CD14-positive monocyte (primary cell): ENCODE results near the gene RDH13. TPM values are rescaled to one million over a fixed set of nuclear protein-coding genes. Genes with fewer than 3 reads are reported as not detected.
A peak's percentile ranks its signal among the peaks of the same experiment; 100 is the strongest.

Experiments used
- DNase-seq, 3 donors: peaks; one replicate each; pipeline ENCODE4 v3.0.0-alpha.2; 2011 to 2022
- H2AFZ ChIP-seq: 2 replicates; pipeline ENCODE4 v1.6.0; 2012; ENCODE audit warnings: mild to moderate bottlenecking, low read depth, low read length, inconsistent platforms; ENCODE audit not compliant: insufficient read depth, poor library complexity, severe bottlenecking
- H3K27ac ChIP-seq, 2 donors: 1 replicate in 1 of 2; 2 replicates in 1 of 2; pipeline ENCODE4 v1.5.1; 2012 to 2013; ENCODE audit warnings: low read length in 2 of 2, control low read depth in 1 of 2, inconsistent platforms in 1 of 2, low read depth in 1 of 2, mild to moderate bottlenecking in 1 of 2
- H3K27me3 ChIP-seq, 2 donors: one replicate each; pipeline versions ENCODE4 v1.6.0 to v1.6.1; 2011 to 2013; ENCODE audit warnings: low read length in 2 of 2; ENCODE audit not compliant: control insufficient read depth in 2 of 2, insufficient read depth in 2 of 2
- H3K36me3 ChIP-seq, 2 donors: replicated peaks in 1 of 2; 1 replicate in 1 of 2; 2 replicates in 1 of 2; pipeline versions ENCODE4 v1.5.1 to v1.6.1; 2012 to 2013; ENCODE audit warnings: low read length in 2 of 2, control low read depth in 1 of 2, inconsistent platforms in 1 of 2, mild to moderate bottlenecking in 1 of 2; ENCODE audit not compliant: insufficient read depth in 2 of 2, control insufficient read depth in 1 of 2
- H3K4me1 ChIP-seq, 2 donors: 1 replicate in 1 of 2; 2 replicates in 1 of 2; pipeline versions ENCODE4 v1.5.1 to v1.6.1; 2012 to 2013; ENCODE audit warnings: low read length in 2 of 2, control low read depth in 1 of 2, inconsistent platforms in 1 of 2, mild to moderate bottlenecking in 1 of 2, moderate library complexity in 1 of 2; ENCODE audit not compliant: insufficient read depth in 2 of 2, control insufficient read depth in 1 of 2
- H3K4me2 ChIP-seq: replicated peaks from 2 replicates; pipeline ENCODE3; 2012; ENCODE audit warnings: low read length, moderate library complexity, mild to moderate bottlenecking; ENCODE audit not compliant: poor library complexity, severe bottlenecking; ENCODE audit errors: extremely low read depth
- H3K4me3 ChIP-seq, 3 experiments: fragments of 200-600 bp in 1 of 3; sonication (generic) in 1 of 3; replicated peaks in 1 of 3; 1 replicate in 2 of 3; 2 replicates in 1 of 3; pipeline ENCODE4 v1.5.1; 2011 to 2013; ENCODE audit warnings: low read length in 3 of 3, mild to moderate bottlenecking in 3 of 3, control low read depth in 2 of 3, low read depth in 2 of 3, inconsistent platforms in 1 of 3, moderate library complexity in 1 of 3
- H3K79me2 ChIP-seq: 2 replicates; pipeline ENCODE4 v1.6.0; 2012; ENCODE audit warnings: mild to moderate bottlenecking, control low read depth, inconsistent platforms, low read length, moderate library complexity; ENCODE audit not compliant: insufficient read depth
- H3K9ac ChIP-seq: 2 replicates; pipeline ENCODE4 v1.6.0; 2017; ENCODE audit warnings: low read length, mild to moderate bottlenecking; ENCODE audit not compliant: insufficient read depth, poor library complexity, severe bottlenecking
- H3K9me3 ChIP-seq, 2 donors: replicated peaks in 1 of 2; 1 replicate in 1 of 2; 2 replicates in 1 of 2; pipeline versions ENCODE4 v1.5.1 to v1.6.1; 2012 to 2013; ENCODE audit warnings: low read length in 2 of 2, control low read depth in 1 of 2; ENCODE audit not compliant: control insufficient read depth in 1 of 2, insufficient read depth in 1 of 2
- H4K20me1 ChIP-seq: 2 replicates; pipeline ENCODE4 v1.6.0; 2012; ENCODE audit warnings: mild to moderate bottlenecking, low read length, control low read depth, moderate library complexity; ENCODE audit not compliant: insufficient read depth
- H3K27ac Mint-ChIP-seq, 7 donors: one replicate each; pipeline ENCODE4 v1.8.0; 2020; ENCODE audit warnings: mild to moderate bottlenecking in 7 of 7, mixed read lengths in 7 of 7, moderate library complexity in 6 of 7, inconsistent platforms in 2 of 7
- H3K27me3 Mint-ChIP-seq, 3 donors: one replicate each; pipeline ENCODE4 v1.8.0; 2021 to 2022; ENCODE audit warnings: low read depth in 3 of 3, mild to moderate bottlenecking in 3 of 3, mixed read lengths in 3 of 3, moderate library complexity in 3 of 3, inconsistent platforms in 1 of 3
- H3K36me3 Mint-ChIP-seq, 2 donors: one replicate each; pipeline ENCODE4 v1.8.0; 2020; ENCODE audit warnings: mixed read lengths in 2 of 2, inconsistent platforms in 1 of 2, mild to moderate bottlenecking in 1 of 2
- H3K4me1 Mint-ChIP-seq: one replicate; pipeline ENCODE4 v1.8.0; 2020; ENCODE audit warnings: mild to moderate bottlenecking, mixed read lengths
- H3K4me3 Mint-ChIP-seq, 2 donors: one replicate each; pipeline ENCODE4 v1.8.0; 2020; ENCODE audit warnings: mild to moderate bottlenecking in 2 of 2, mixed read lengths in 2 of 2, moderate library complexity in 1 of 2
- H3K9me3 Mint-ChIP-seq, 7 donors: one replicate each; pipeline ENCODE4 v1.8.0; 2020 to 2022; ENCODE audit warnings: mixed read lengths in 7 of 7, mild to moderate bottlenecking in 6 of 7, moderate library complexity in 6 of 7, inconsistent platforms in 2 of 7
- WGBS: methylation state at CpG from one replicate; pipeline ENCODE4 v1.1.5; 2013; ENCODE audit warnings: missing lambda C conversion rate; ENCODE audit not compliant: insufficient coverage; 5-methylcytosine and 5-hydroxymethylcytosine counted together
- intact Hi-C, 2 donors: fragments of 100-400 bp; cut with micrococcal nuclease; formaldehyde crosslinking; loops; one replicate each; pipeline versions ENCODE4 v1.15.0 to v1.15.1; 2023
- polyA plus RNA-seq, 3 donors: library from polyadenylated mRNA; depleted of rRNA in 1 of 3; unstranded in 2 of 3; stranded (reverse) in 1 of 3; fragments of 300-500 nt in 2 of 3; fragments of >200 nt in 1 of 3; fragmentation: Illumina TruSeq in 2 of 3; gene quantifications; 1 replicate in 2 of 3; 2 replicates in 1 of 3; pipeline ENCODE4 v1.2.3, GENCODE V29; 2012 to 2021
- TF ChIP-seq, protein P1 (sequence below): fragments of 200-600 bp; IDR thresholded peaks from one replicate; pipeline ENCODE4 v1.8.0; 2022; ENCODE audit warnings: antibody characterized with exemption, mild to moderate bottlenecking

RDH13 gene
- polyA plus RNA-seq, 3 donors: 1.6 to 4.0 (median 2.3) TPM

DNA sequence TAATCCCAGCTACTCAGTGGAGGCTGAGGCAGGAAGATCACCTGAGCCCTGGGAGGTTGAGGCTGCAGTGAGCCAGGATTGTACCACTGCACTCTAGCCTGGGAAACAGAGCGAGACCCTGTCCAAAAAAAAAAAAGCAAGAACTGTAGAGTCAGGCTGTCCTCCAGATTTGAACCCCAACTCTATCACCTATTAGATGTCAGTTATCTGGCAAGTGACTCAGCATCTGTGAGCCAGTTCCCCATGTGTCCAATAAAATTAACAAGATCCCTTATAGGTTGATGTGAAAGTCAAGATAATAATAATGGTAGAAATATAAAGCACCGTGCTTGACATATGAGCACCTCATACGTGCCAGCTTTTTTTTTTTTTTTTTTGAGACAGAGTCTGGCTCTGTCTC lies 46.9 kb downstream of the RDH13 start:
- H3K79me2 ChIP-seq: peaks cover 3% of the 10 kb centered on the region
- peaks cover 4 to 8% of the 10 kb centered on the region in 2 donors for H3K36me3 Mint-ChIP-seq

DNA sequence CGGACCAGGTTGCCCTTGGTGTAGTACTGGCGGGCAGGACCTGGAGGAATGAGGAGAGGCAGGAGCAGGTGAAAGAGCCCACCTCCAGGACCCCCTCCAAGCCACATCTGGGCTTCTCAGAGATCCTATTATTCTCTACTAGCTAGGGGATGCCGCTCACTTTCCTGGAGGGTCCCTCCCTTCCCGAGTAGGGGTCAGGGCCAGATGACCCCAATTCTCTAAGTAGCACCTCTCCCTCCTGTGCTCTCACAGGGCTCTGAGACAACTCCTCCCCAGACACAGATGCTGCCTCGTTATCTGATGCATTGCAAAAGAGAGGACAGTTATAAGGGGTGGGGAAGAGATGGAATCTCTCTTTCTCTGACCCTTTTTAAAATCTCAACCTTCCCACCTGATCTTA lies 47.8 kb downstream of the RDH13 start:
- Mint-ChIP-seq H3K9me3 (peaks cover 0 to 3% (median 0%) of the 10 kb centered on the region in 7 donors), H3K27me3 (peaks cover 6 to 10% (median 9%) of the 10 kb centered on the region in 3 donors), H3K27ac (peak overlapping the region in 1 of 7 donors; percentile 1), H3K4me1 (peaks cover 5% of the 10 kb centered on the region), H3K4me3 (peak overlapping the region in 1 of 2 donors; percentile 80), H3K36me3 (peaks cover 4 to 8% of the 10 kb centered on the region in 2 donors)
- no peak for DNase-seq
- peaks cover 3% of the 10 kb centered on the region for H3K79me2 ChIP-seq
- H3K9ac ChIP-seq: no peak overlapping the region
- H3K4me1 ChIP-seq: peaks cover 0 to 14% of the 10 kb centered on the region in 2 donors
- no peaks in the 10 kb centered on the region for H4K20me1 ChIP-seq
- TF ChIP-seq, protein P1, sequence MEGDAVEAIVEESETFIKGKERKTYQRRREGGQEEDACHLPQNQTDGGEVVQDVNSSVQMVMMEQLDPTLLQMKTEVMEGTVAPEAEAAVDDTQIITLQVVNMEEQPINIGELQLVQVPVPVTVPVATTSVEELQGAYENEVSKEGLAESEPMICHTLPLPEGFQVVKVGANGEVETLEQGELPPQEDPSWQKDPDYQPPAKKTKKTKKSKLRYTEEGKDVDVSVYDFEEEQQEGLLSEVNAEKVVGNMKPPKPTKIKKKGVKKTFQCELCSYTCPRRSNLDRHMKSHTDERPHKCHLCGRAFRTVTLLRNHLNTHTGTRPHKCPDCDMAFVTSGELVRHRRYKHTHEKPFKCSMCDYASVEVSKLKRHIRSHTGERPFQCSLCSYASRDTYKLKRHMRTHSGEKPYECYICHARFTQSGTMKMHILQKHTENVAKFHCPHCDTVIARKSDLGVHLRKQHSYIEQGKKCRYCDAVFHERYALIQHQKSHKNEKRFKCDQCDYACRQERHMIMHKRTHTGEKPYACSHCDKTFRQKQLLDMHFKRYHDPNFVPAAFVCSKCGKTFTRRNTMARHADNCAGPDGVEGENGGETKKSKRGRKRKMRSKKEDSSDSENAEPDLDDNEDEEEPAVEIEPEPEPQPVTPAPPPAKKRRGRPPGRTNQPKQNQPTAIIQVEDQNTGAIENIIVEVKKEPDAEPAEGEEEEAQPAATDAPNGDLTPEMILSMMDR: no peak
- H2AFZ ChIP-seq: no peak overlapping the region
- no peaks in the 10 kb centered on the region for H3K27me3 ChIP-seq
- intact Hi-C loops: no loop called here
- no peak overlapping the region for H3K27ac ChIP-seq
- no CpG with 5 or more reads among the region's 5 CpGs for WGBS
- no peaks in the 10 kb centered on the region for H3K36me3 ChIP-seq
- peak overlapping the region; percentile 53 for H3K4me2 ChIP-seq
- H3K4me3 ChIP-seq: peak overlapping the region in 2 of 3 experiments; percentile 29 to 60
- H3K9me3 ChIP-seq: no peaks in the 10 kb centered on the region

More for the DNA sequence above, 46.9 kb downstream of the RDH13 start:
- Histone ChIP-seq H3K27me3 (no peaks in the 10 kb centered on the region), H3K4me1 (peaks cover 0 to 14% of the 10 kb centered on the region in 2 donors), H3K27ac (no peak overlapping the region), H3K4me2 (no peak overlapping the region), H3K4me3 (no peak overlapping the region), H4K20me1 (no peaks in the 10 kb centered on the region), H3K9ac (no peak overlapping the region), H2AFZ (no peak overlapping the region), H3K36me3 (no peaks in the 10 kb centered on the region), H3K9me3 (no peaks in the 10 kb centered on the region)
- H3K4me1 Mint-ChIP-seq: peaks cover 5% of the 10 kb centered on the region
- WGBS: 59% methylated on average over 3 of the region's 3 CpGs
- no peak overlapping the region for H3K27ac Mint-ChIP-seq
- intact Hi-C loops: no loop called here
- peaks cover 0 to 5% (median 1%) of the 10 kb centered on the region in 7 donors for H3K9me3 Mint-ChIP-seq
- TF ChIP-seq, protein P1: no peak
- peaks cover 3 to 10% (median 9%) of the 10 kb centered on the region in 3 donors for H3K27me3 Mint-ChIP-seq
- no peak for DNase-seq
- H3K4me3 Mint-ChIP-seq: no peak overlapping the region
